Fibroblast of lung (primary cell): ENCODE results near the gene ITLN1. TPM values are rescaled to one million over a fixed set of nuclear protein-coding genes. Genes with fewer than 3 reads are reported as not detected.

ENCODE experiments used
- DNase-seq, 2 donors: peaks; one replicate each; pipeline versions ENCODE4 v3.0.0 to v3.0.0-alpha.2; 2010; ENCODE audit warnings: low read depth in 2 of 2
- H2AFZ ChIP-seq: 2 replicates; pipeline ENCODE4 v1.5.1; 2012; ENCODE audit warnings: low read length, control low read depth, inconsistent platforms
- H3K27ac ChIP-seq: 2 replicates; pipeline ENCODE4 v1.5.1; 2011; ENCODE audit warnings: low read length, control low read depth; ENCODE audit not compliant: insufficient read depth
- H3K27me3 ChIP-seq: 2 replicates; pipeline ENCODE4 v1.5.1; 2011; ENCODE audit warnings: mild to moderate bottlenecking, low read length; ENCODE audit not compliant: control insufficient read depth, insufficient read depth
- H3K36me3 ChIP-seq: 2 replicates; pipeline ENCODE4 v1.5.1; 2011; ENCODE audit warnings: low read length; ENCODE audit not compliant: control insufficient read depth, insufficient read depth
- H3K4me1 ChIP-seq: 2 replicates; pipeline ENCODE4 v1.5.1; 2011; ENCODE audit warnings: low read length; ENCODE audit not compliant: control insufficient read depth, insufficient read depth; ENCODE audit errors: extremely low read depth
- H3K4me2 ChIP-seq: 2 replicates; pipeline ENCODE4 v1.5.1; 2011; ENCODE audit warnings: low read length, control low read depth; ENCODE audit not compliant: insufficient read depth; ENCODE audit errors: extremely low read depth
- H3K4me3 ChIP-seq, 4 experiments: fragments of 200-600 bp in 1 of 4; sonication (generic) in 1 of 4; replicated peaks in 1 of 4; 2 replicates each; pipeline ENCODE4 v1.5.1; 2011 to 2016; ENCODE audit warnings: low read length in 4 of 4, low read depth in 3 of 4, mild to moderate bottlenecking in 3 of 4, control low read depth in 2 of 4, inconsistent platforms in 1 of 4, mixed read lengths in 1 of 4; ENCODE audit not compliant: insufficient read depth in 1 of 4; ENCODE audit errors: control extremely low read depth in 1 of 4
- H3K79me2 ChIP-seq: 2 replicates; pipeline ENCODE4 v1.5.1; 2012; ENCODE audit warnings: mild to moderate bottlenecking, low read length, inconsistent platforms; ENCODE audit not compliant: control insufficient read depth, insufficient read depth
- H3K9ac ChIP-seq: 2 replicates; pipeline ENCODE4 v1.5.1; 2011; ENCODE audit warnings: mild to moderate bottlenecking, low read length, control low read depth; ENCODE audit not compliant: insufficient read depth
- H3K9me3 ChIP-seq: 2 replicates; pipeline ENCODE4 v1.5.1; 2012; ENCODE audit warnings: low read depth, low read length; ENCODE audit not compliant: control insufficient read depth, insufficient read depth
- H4K20me1 ChIP-seq: 2 replicates; pipeline ENCODE4 v1.5.1; 2011; ENCODE audit warnings: low read length; ENCODE audit not compliant: control insufficient read depth, insufficient read depth; ENCODE audit errors: extremely low read depth
- EZH2 ChIP-seq: IDR thresholded peaks from 2 replicates; pipeline ENCODE4 v1.5.1; 2012; ENCODE audit warnings: low read length, control low read depth, mild to moderate bottlenecking; ENCODE audit errors: missing control alignments
- polyA plus RNA-seq, 2 donors: library from polyadenylated mRNA; depleted of rRNA in 1 of 2; stranded (reverse) in 1 of 2; unstranded in 1 of 2; fragments of >200 nt; gene quantifications; 2 replicates each; pipeline ENCODE4 v1.2.1, GENCODE V29; 2011 to 2012; ENCODE audit warnings: missing spikeins in 1 of 2
- total RNA-seq: library from RNA; depleted of rRNA; stranded (reverse); fragments of >200 nt; gene quantifications from 2 replicates; pipeline ENCODE4 v1.2.1, GENCODE V29; 2014
- TF ChIP-seq, protein P1 (sequence below), 2 donors: IDR thresholded peaks in 1 of 2; conservative IDR thresholded peaks in 1 of 2; 1 replicate in 1 of 2; 2 replicates in 1 of 2; pipeline ENCODE4 v1.5.1; 2011 to 2012; ENCODE audit warnings: low read length in 2 of 2, control low read depth in 1 of 2, inconsistent platforms in 1 of 2, low read depth in 1 of 2, mild to moderate bottlenecking in 1 of 2

ITLN1 gene
- total and polyA plus RNA-seq, 2 donors (not counting 1 experiment from before 2014, with no cell fraction given) = not detected

DNA sequence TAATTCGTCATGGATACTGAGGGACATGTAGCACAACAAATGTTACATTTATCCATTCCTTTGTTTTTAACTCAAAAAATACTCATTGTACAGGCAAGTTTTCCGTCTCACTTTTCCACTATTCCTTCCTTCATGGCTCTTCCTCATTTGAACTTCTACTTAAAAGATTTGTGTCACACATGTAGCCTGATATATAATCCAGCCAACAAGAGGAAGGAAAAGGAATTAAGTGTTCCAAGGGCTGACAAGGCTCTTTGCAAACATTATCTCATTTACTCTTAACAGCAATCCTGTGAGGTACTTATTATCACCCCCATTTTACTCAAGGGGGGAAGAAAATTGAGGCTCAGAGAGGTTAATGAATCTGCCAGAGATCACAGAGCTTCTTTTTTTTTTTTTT lies 45.2 kb downstream of the ITLN1 start:
- Histone ChIP-seq H3K27ac (no peak overlapping the region), H3K4me1 (no peaks in the 10 kb centered on the region)
- no peak for DNase-seq

DNA sequence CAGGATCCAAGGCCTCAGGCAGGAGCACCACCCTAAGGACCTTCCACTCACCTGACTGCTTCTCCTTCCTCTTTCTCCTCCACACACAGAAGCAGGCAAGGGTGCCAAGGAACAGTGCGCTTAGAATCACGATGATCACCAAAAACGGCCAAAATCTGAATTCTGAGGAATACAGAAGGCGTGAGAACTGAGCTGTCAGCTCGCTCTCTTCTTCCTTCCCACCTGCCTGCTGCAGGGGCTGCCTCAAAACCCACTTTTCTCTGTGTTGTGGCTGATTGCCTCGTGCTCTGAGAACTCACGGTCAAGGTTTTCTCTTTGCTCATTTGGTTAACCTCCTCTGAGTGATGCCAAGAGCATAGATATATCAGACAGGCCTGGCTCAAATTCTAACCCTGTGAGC lies 46.1 kb downstream of the ITLN1 start:
- Histone ChIP-seq H3K4me1 (no peaks in the 10 kb centered on the region), H2AFZ (no peak overlapping the region), H3K27ac (no peak overlapping the region), H3K9me3 (no peaks in the 10 kb centered on the region), H4K20me1 (no peaks in the 10 kb centered on the region), H3K4me3 (no peak overlapping the region), H3K4me2 (no peak overlapping the region), H3K36me3 (no peaks in the 10 kb centered on the region), H3K79me2 (no peaks in the 10 kb centered on the region), H3K27me3 (no peaks in the 10 kb centered on the region), H3K9ac (no peak overlapping the region)
- no peak for TF ChIP-seq EZH2
- TF ChIP-seq, protein P1, sequence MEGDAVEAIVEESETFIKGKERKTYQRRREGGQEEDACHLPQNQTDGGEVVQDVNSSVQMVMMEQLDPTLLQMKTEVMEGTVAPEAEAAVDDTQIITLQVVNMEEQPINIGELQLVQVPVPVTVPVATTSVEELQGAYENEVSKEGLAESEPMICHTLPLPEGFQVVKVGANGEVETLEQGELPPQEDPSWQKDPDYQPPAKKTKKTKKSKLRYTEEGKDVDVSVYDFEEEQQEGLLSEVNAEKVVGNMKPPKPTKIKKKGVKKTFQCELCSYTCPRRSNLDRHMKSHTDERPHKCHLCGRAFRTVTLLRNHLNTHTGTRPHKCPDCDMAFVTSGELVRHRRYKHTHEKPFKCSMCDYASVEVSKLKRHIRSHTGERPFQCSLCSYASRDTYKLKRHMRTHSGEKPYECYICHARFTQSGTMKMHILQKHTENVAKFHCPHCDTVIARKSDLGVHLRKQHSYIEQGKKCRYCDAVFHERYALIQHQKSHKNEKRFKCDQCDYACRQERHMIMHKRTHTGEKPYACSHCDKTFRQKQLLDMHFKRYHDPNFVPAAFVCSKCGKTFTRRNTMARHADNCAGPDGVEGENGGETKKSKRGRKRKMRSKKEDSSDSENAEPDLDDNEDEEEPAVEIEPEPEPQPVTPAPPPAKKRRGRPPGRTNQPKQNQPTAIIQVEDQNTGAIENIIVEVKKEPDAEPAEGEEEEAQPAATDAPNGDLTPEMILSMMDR (conservative IDR thresholded peaks at IDR 0.05 in 1 of 2, IDR thresholded peaks at IDR 0.05 in 1 of 2; ENCODE audit: low read depth in 1 of 2, low read length in 2 of 2) = no peak
- no peak for DNase-seq

More for the DNA sequence above, 45.2 kb downstream of the ITLN1 start:
- Histone ChIP-seq H3K4me2 (no peak overlapping the region), H2AFZ (no peak overlapping the region), H3K9me3 (no peaks in the 10 kb centered on the region), H3K9ac (no peak overlapping the region), H3K27me3 (no peaks in the 10 kb centered on the region), H3K79me2 (no peaks in the 10 kb centered on the region), H4K20me1 (no peaks in the 10 kb centered on the region), H3K36me3 (no peaks in the 10 kb centered on the region), H3K4me3 (no peak overlapping the region)
- TF ChIP-seq, protein P1 (conservative IDR thresholded peaks at IDR 0.05 in 1 of 2, IDR thresholded peaks at IDR 0.05 in 1 of 2; ENCODE audit: low read depth in 1 of 2, low read length in 2 of 2) = no peak
- TF ChIP-seq EZH2 = no peak

DNA sequence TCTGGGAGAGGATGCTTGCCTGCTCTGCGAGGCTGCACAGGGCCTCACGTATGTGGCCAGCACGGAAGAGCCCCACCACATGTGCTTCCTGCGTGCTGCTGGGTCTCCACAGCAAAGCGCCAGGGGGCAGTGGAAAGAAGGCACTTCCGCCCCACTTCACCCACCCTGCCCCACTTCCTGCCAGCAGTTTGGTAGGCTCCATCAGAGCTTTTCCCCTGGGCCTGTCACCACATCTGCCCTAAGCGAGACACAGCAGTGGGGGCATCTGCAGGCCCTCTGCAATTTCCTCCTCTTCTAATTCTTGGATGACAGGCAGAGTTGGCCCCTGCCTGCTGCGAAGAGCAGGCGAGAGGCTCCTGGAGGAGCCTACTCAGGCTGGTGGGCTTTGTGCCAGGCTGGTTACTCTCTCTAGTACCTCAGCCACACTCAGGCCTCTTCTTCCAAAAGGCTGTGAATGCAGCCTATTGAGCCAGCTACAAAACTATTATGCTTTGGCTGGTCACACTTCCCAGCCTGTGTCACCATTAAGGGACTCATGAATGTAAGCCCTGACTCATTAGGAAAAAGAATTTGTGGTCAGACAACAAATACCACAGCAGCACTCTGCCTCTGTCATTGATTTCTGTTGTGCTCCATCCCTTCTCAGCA lies 47.3 kb downstream of the ITLN1 start:
- Histone ChIP-seq H3K4me1 (no peaks in the 10 kb centered on the region), H3K9me3 (no peaks in the 10 kb centered on the region), H3K27me3 (no peaks in the 10 kb centered on the region), H3K4me3 (no peak overlapping the region), H2AFZ (no peak overlapping the region), H4K20me1 (no peaks in the 10 kb centered on the region), H3K79me2 (no peaks in the 10 kb centered on the region), H3K27ac (no peak overlapping the region), H3K4me2 (no peak overlapping the region), H3K36me3 (no peaks in the 10 kb centered on the region), H3K9ac (no peak overlapping the region)
- TF ChIP-seq, protein P1 (conservative IDR thresholded peaks at IDR 0.05 in 1 of 2, IDR thresholded peaks at IDR 0.05 in 1 of 2; ENCODE audit: low read depth in 1 of 2, low read length in 2 of 2) = no peak
- TF ChIP-seq EZH2 = no peak
- DNase-seq = peak in 1 of 2 donors; percentile 15
